Measurements from ENCODE around the gene LIMS1.
A peak's percentile ranks its signal among the peaks of the same experiment; 100 is the strongest.
"Not testable (repeated sequence)": the region's sequence is repeated elsewhere in the genome, so short reads cannot be mapped to it uniquely, and the experiment has no call there.

The LIMS1 gene

GRCh38 chr2:108654521-108655125 is 120.4 kb downstream of the LIMS1 start:
- H3K4me1 Mint-ChIP-seq: peaks cover 19% of the 10 kb centered on the region
- not testable (repeated sequence) for H3K27ac Mint-ChIP-seq (ENCODE audit: low read depth); H3K4me3 Mint-ChIP-seq; H3K9me3 Mint-ChIP-seq; ATAC-seq (replicated peaks; ENCODE audit: extremely low read depth, poor library complexity, severe bottlenecking); DNase-seq (ENCODE audit: low spot score in 2 of 2); H3K36me3 Mint-ChIP-seq (ENCODE audit: insufficient read depth); H3K27me3 Mint-ChIP-seq

GRCh38 chr2:108655270-108655669 is 121.0 kb downstream of the LIMS1 start:
- not testable (repeated sequence) for H3K27ac Mint-ChIP-seq (ENCODE audit: low read depth); H3K36me3 Mint-ChIP-seq (ENCODE audit: insufficient read depth); H3K27me3 Mint-ChIP-seq; DNase-seq (ENCODE audit: low spot score in 2 of 2); ATAC-seq (replicated peaks; ENCODE audit: extremely low read depth, poor library complexity, severe bottlenecking); H3K4me3 Mint-ChIP-seq; H3K9me3 Mint-ChIP-seq
- H3K4me1 Mint-ChIP-seq: peaks cover 19% of the 10 kb centered on the region

GRCh38 chr2:108656282-108656681 is 122.0 kb downstream of the LIMS1 start:
- H3K4me3 Mint-ChIP-seq; H3K4me1 Mint-ChIP-seq; H3K27ac Mint-ChIP-seq (ENCODE audit: low read depth); H3K27me3 Mint-ChIP-seq; H3K9me3 Mint-ChIP-seq; H3K36me3 Mint-ChIP-seq (ENCODE audit: insufficient read depth); DNase-seq (ENCODE audit: low spot score in 2 of 2); ATAC-seq (replicated peaks; ENCODE audit: extremely low read depth, poor library complexity, severe bottlenecking): not testable (repeated sequence)

GRCh38 chr2:108657517-108657916 is 123.2 kb downstream of the LIMS1 start:
- not testable (repeated sequence) for ATAC-seq (replicated peaks; ENCODE audit: extremely low read depth, poor library complexity, severe bottlenecking); H3K4me3 Mint-ChIP-seq; H3K36me3 Mint-ChIP-seq (ENCODE audit: insufficient read depth); H3K27ac Mint-ChIP-seq (ENCODE audit: low read depth); H3K27me3 Mint-ChIP-seq; H3K4me1 Mint-ChIP-seq; H3K9me3 Mint-ChIP-seq; DNase-seq (ENCODE audit: low spot score in 2 of 2)

- not testable (repeated sequence) for H3K27ac Mint-ChIP-seq (ENCODE audit: low read depth); H3K4me3 Mint-ChIP-seq; H3K9me3 Mint-ChIP-seq; H3K36me3 Mint-ChIP-seq (ENCODE audit: insufficient read depth); H3K4me1 Mint-ChIP-seq; H3K27me3 Mint-ChIP-seq; DNase-seq (ENCODE audit: low spot score in 2 of 2)
- peak; percentile 32 for ATAC-seq (replicated peaks; ENCODE audit: extremely low read depth, poor library complexity, severe bottlenecking)
Observed at GRCh38 chr2:108658553-108658952, 124.3 kb downstream of the LIMS1 start.

- H3K4me3 Mint-ChIP-seq; H3K36me3 Mint-ChIP-seq (ENCODE audit: insufficient read depth); DNase-seq (ENCODE audit: low spot score in 2 of 2); H3K27ac Mint-ChIP-seq (ENCODE audit: low read depth); H3K9me3 Mint-ChIP-seq; ATAC-seq (replicated peaks; ENCODE audit: extremely low read depth, poor library complexity, severe bottlenecking); H3K27me3 Mint-ChIP-seq; H3K4me1 Mint-ChIP-seq: not testable (repeated sequence)
Observed at GRCh38 chr2:108661493-108661892, 127.2 kb downstream of the LIMS1 start.

GRCh38 chr2:108662207-108662612 is 127.9 kb downstream of the LIMS1 start:
- not testable (repeated sequence) for H3K27me3 Mint-ChIP-seq; DNase-seq (ENCODE audit: low spot score in 2 of 2); ATAC-seq (replicated peaks; ENCODE audit: extremely low read depth, poor library complexity, severe bottlenecking)

GRCh38 chr2:108663346-108663745 is 129.1 kb downstream of the LIMS1 start:
- H3K36me3 Mint-ChIP-seq (ENCODE audit: insufficient read depth); H3K4me1 Mint-ChIP-seq; H3K27me3 Mint-ChIP-seq; H3K4me3 Mint-ChIP-seq; ATAC-seq (replicated peaks; ENCODE audit: extremely low read depth, poor library complexity, severe bottlenecking); H3K27ac Mint-ChIP-seq (ENCODE audit: low read depth); DNase-seq (ENCODE audit: low spot score in 2 of 2); H3K9me3 Mint-ChIP-seq: not testable (repeated sequence)

More at GRCh38 chr2:108662207-108662612, 127.9 kb downstream of the LIMS1 start:
- not testable (repeated sequence) for H3K27ac Mint-ChIP-seq (ENCODE audit: low read depth); H3K4me3 Mint-ChIP-seq; H3K9me3 Mint-ChIP-seq; H3K36me3 Mint-ChIP-seq (ENCODE audit: insufficient read depth); H3K4me1 Mint-ChIP-seq

GRCh38 chr2:108664089-108664488 is 129.8 kb downstream of the LIMS1 start:
- not testable (repeated sequence) for DNase-seq (ENCODE audit: low spot score in 2 of 2); H3K36me3 Mint-ChIP-seq (ENCODE audit: insufficient read depth); H3K4me3 Mint-ChIP-seq; ATAC-seq (replicated peaks; ENCODE audit: extremely low read depth, poor library complexity, severe bottlenecking); H3K4me1 Mint-ChIP-seq; H3K27ac Mint-ChIP-seq (ENCODE audit: low read depth); H3K27me3 Mint-ChIP-seq; H3K9me3 Mint-ChIP-seq

GRCh38 chr2:108664979-108665378 is 130.7 kb downstream of the LIMS1 start:
- H3K4me1 Mint-ChIP-seq; H3K27ac Mint-ChIP-seq (ENCODE audit: low read depth); H3K9me3 Mint-ChIP-seq; DNase-seq (ENCODE audit: low spot score in 2 of 2); H3K4me3 Mint-ChIP-seq; H3K27me3 Mint-ChIP-seq; H3K36me3 Mint-ChIP-seq (ENCODE audit: insufficient read depth); ATAC-seq (replicated peaks; ENCODE audit: extremely low read depth, poor library complexity, severe bottlenecking): not testable (repeated sequence)

- not testable (repeated sequence) for H3K4me3 Mint-ChIP-seq; H3K4me1 Mint-ChIP-seq; H3K36me3 Mint-ChIP-seq (ENCODE audit: insufficient read depth); DNase-seq (ENCODE audit: low spot score in 2 of 2); H3K27me3 Mint-ChIP-seq; H3K27ac Mint-ChIP-seq (ENCODE audit: low read depth); ATAC-seq (replicated peaks; ENCODE audit: extremely low read depth, poor library complexity, severe bottlenecking); H3K9me3 Mint-ChIP-seq
Observed at GRCh38 chr2:108665975-108666374, 131.7 kb downstream of the LIMS1 start.

- not testable (repeated sequence) for H3K9me3 Mint-ChIP-seq; ATAC-seq (replicated peaks; ENCODE audit: extremely low read depth, poor library complexity, severe bottlenecking); H3K27ac Mint-ChIP-seq (ENCODE audit: low read depth); H3K4me3 Mint-ChIP-seq; DNase-seq (ENCODE audit: low spot score in 2 of 2); H3K4me1 Mint-ChIP-seq; H3K27me3 Mint-ChIP-seq; H3K36me3 Mint-ChIP-seq (ENCODE audit: insufficient read depth)
Observed at GRCh38 chr2:108667140-108667539, 132.9 kb downstream of the LIMS1 start.

GRCh38 chr2:108670282-108670681 is 136.0 kb downstream of the LIMS1 start:
- ATAC-seq (replicated peaks; ENCODE audit: extremely low read depth, poor library complexity, severe bottlenecking); H3K27ac Mint-ChIP-seq (ENCODE audit: low read depth); H3K27me3 Mint-ChIP-seq; H3K4me3 Mint-ChIP-seq; H3K9me3 Mint-ChIP-seq; DNase-seq (ENCODE audit: low spot score in 2 of 2); H3K4me1 Mint-ChIP-seq: not testable (repeated sequence)
- peaks cover 13% of the 10 kb centered on the region for H3K36me3 Mint-ChIP-seq (ENCODE audit: insufficient read depth)

Data from central memory CD8-positive, alpha-beta T cell (primary cell).